Heart left ventricle (tissue), 13 donors: ENCODE data around the gene HP1BP3.

Experiments used
- CTCF ChIP-seq, 12 donors: fragments of 200-600 bp; sonication (generic) in 4 of 12; IDR thresholded peaks; one replicate each; pipeline versions ENCODE4 v1.5.0 to v1.8.0; 2018 to 2022; ENCODE audit warnings: antibody characterized with exemption in 12 of 12, mild to moderate bottlenecking in 5 of 12
- POLR2A ChIP-seq, 2 donors: fragments of 450-650 bp; IDR thresholded peaks; one replicate each; pipeline ENCODE4 v1.6.1; 2017; ENCODE audit warnings: antibody characterized with exemption in 2 of 2, mild to moderate bottlenecking in 2 of 2, moderate library complexity in 2 of 2
- donor health status: ischemic (EF 13 %, LVEDD 7.1; RV severe dilation, severe dysfunction).
- donor health status: DM: no; HTN: yes; CAD: no.
- donor health status: DM: no; HTN: no; CAD: no.
- donor health status: ischemic (EF 25% LVEDD 6.9; RV normal size, moderate dysfunction).
- donor health status: ischemic (EF 25% LVEDD 5.7; RV mildly dilated, moderate dysfunction).
- donor health status: ischemic (EF 35%, LVEDD 5.7; RV mildly dilated, moderate dysfunction).
- donor health status: nonischemic (EF 11% LVEDD 7.7; RV severe dilation, severe dysfunction).
- donor health status: DM: yes; HTN: yes; CAD: no.
- donor health status: PGD.
- donor health status: ischemic (EF 29% LVEDD 5.4; RV normal size, mild dysfunction).
- donor health status: nonischemic (EF 23%, LVEDD 6.1; RV moderate dilation, normal function).

- TF ChIP-seq CTCF (IDR thresholded peaks at IDR 0.05) = no peak
- no peak for TF ChIP-seq POLR2A (IDR thresholded peaks at IDR 0.05)
These were observed 85.7 kb downstream of the HP1BP3 start for GRCh38 chr1:20701446-20701845.
